SJSA1 (cell line): ENCODE measurements around the gene FER. TPM values are rescaled to one million over a fixed set of nuclear protein-coding genes. Genes with fewer than 3 reads are reported as not detected.
"Not testable (repeated sequence)": the region's sequence is repeated elsewhere in the genome, so short reads cannot be mapped to it uniquely, and the experiment has no call there.

Source experiments
- DNase-seq, 2 experiments: peaks; one replicate each; pipeline ENCODE4 v3.0.0-alpha.2; 2015 to 2020; ENCODE audit warnings: low spot score in 2 of 2, low read depth in 1 of 2
- H3K27ac ChIP-seq: fragments of 250-450 bp; sonication (Bioruptor Pico); 2 replicates; pipeline ENCODE4 v1.5.1; 2020; ENCODE audit warnings: mild to moderate bottlenecking, moderate library complexity
- H3K27me3 ChIP-seq: fragments of 250-450 bp; sonication (Bioruptor Pico); replicated peaks from 2 replicates; pipeline ENCODE4 v1.5.1; 2020; ENCODE audit warnings: mild to moderate bottlenecking, moderate library complexity
- H3K36me3 ChIP-seq: fragments of 250-450 bp; sonication (Bioruptor Pico); 2 replicates; pipeline ENCODE4 v1.5.1; 2020; ENCODE audit warnings: mild to moderate bottlenecking
- H3K4me1 ChIP-seq: fragments of 250-450 bp; sonication (Bioruptor Pico); replicated peaks from 2 replicates; pipeline ENCODE4 v1.6.1; 2021; ENCODE audit warnings: mild to moderate bottlenecking
- H3K4me3 ChIP-seq: fragments of 250-450 bp; sonication (Bioruptor Pico); 2 replicates; pipeline ENCODE4 v1.5.1; 2020; ENCODE audit warnings: mild to moderate bottlenecking
- H3K9me3 ChIP-seq: fragments of 250-450 bp; sonication (Bioruptor Pico); replicated peaks from 2 replicates; pipeline ENCODE4 v1.5.1; 2020; ENCODE audit warnings: mild to moderate bottlenecking
- total RNA-seq: library from RNA; depleted of rRNA; stranded (reverse); fragments of >200 nt; shearing (Covaris generic); gene quantifications from 2 replicates; pipeline ENCODE4 v1.2.3, GENCODE V29; 2014; rRNA removed

FER gene
- total RNA-seq: 31.2 and 34.9 TPM in 2 replicates

DNA sequence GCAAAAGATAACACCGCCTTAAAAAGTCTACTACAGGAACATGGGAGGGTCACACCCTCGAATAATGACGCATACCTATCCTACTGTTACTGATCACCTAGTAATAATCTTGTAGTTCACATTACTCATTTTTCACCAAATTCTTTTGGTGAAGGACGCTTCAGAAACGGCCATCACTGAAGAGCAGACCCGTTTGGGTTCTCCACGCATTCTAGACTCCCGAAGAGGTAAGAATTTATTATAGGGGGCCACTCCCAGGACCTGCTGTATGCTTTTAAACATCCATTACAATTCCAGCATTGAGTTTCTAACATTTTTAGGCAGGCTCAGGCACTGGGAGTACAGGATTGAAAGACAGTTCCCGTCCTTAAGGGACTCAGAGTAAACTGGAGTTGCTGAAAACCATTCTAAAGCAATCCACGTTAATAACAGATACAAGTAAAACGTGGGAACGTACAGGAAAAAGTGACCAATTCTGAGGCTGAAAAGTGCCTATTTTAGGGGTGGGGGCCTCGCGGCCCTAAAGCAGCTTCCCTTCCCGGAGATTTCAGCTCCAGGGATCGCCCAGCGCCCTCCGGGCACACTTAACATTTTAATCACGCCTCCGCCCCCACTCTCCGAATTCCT lies at the start of gene FER:
Gene FER (plus strand): TSS at position 124 of the 627 bp plus-strand sequence. CDS start 50,286 bp downstream, outside the sequence.
- H3K27me3 ChIP-seq: no peaks in the 10 kb centered on the region
- peaks cover 29% of the 10 kb centered on the region for H3K4me1 ChIP-seq
- H3K9me3 ChIP-seq: no peaks in the 10 kb centered on the region
- H3K36me3 ChIP-seq: no peaks in the 10 kb centered on the region; the same call in 1 of the 2 replicates
- DNase-seq: peak; percentile 56 to 75
- H3K4me3 ChIP-seq: peak within 1 kb of the TSS; percentile 60
- peak within 1 kb of the TSS; percentile 98 for H3K27ac ChIP-seq

DNA sequence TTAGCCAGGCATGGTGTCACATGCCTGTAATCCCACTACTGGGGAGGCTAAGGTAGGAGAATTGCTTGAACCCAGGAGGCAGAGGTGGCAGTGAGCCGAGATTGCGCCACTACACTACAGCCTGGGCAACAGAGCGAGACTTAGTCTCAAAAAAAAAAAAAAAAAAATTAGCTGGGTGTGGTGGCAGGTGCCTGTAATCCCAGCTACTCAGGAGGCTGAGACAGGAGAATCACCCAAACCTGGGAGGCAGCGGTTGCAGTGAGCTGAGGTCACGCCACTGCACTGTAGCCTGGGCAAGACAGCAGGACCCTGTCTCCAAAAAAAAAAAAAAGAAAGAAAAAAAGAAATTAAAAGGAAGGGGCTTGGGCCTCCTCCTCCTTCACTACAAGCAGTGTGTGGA lies 47.3 kb upstream of the FER start:
- DNase-seq, H3K27ac ChIP-seq, H3K9me3 ChIP-seq, H3K36me3 ChIP-seq, H3K4me1 ChIP-seq, H3K4me3 ChIP-seq, H3K27me3 ChIP-seq: not testable (repeated sequence)

DNA sequence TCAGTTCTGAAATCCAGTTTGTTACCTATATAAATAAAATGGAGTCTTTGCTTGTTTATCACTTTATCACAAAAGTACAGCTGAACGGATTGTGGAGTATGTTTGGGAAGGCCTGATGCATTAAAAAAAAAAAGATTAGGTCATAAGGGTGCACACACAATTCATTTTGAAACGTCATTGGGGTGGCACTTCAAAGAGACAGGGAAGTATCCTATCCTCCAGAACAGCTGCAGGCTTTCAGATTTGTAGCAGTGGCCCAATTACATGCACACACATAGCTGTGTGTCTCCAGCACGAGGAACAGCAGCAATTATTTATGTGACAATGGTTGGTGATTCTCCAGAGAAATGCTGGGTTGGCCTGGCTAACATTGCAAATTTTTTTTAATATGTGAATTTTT lies 46.8 kb upstream of the FER start:
- 0 out of 2 replicates have a peak, but pooled peaks cover 3% of the 10 kb centered on the region for H3K27me3 ChIP-seq
- DNase-seq: no peak
- no peaks in the 10 kb centered on the region for H3K4me1 ChIP-seq

DNA sequence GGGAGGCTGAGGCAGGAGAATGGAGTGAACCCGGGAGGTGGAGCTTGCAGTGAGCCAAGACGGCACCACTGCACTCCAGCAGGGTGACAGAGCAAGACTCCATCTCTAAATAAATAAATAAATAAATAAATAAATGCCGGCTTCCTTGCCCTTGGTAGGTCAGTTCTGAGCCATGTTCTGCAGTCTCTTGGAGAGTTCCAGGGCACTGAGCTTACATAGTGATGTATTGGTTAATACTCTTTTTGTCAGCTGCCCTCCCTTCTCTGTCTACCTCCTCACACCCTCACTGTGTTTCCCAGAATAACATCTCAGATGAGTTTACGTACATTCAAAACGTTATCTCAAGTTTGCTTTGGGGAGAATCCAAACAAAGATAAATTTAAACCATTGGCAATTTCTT lies 45.2 kb upstream of the FER start:
- Histone ChIP-seq H3K36me3 (no peaks in the 10 kb centered on the region), H3K4me1 (no peaks in the 10 kb centered on the region), H3K9me3 (no peaks in the 10 kb centered on the region), H3K27ac (no peak overlapping the region), H3K27me3 (no peaks in the 10 kb centered on the region), H3K4me3 (no peak overlapping the region)
- no peak for DNase-seq

More for the DNA sequence above, 46.8 kb upstream of the FER start:
- no peak overlapping the region for H3K4me3 ChIP-seq
- H3K9me3 ChIP-seq: no peaks in the 10 kb centered on the region
- no peak overlapping the region for H3K27ac ChIP-seq
- no peaks in the 10 kb centered on the region for H3K36me3 ChIP-seq

DNA sequence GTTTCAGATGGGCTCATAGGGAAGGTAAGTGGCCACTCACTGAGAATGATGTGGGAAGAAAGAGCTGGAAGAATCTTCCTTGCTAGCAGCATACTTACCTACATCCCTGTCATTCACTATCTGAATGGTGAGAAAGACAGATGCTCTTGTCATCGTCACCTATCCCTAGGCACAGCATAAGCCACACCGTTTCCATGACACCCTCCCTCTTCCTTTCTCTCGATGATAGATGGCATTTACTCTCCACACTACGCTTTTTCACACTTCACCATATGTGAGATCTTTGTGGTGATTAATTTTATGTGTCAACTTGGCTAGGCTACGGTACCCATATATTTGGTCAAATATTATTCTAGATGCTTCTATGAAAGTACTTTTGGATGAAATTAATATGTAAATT lies 44.4 kb upstream of the FER start:
- Histone ChIP-seq H3K4me3 (no peak overlapping the region), H3K27me3 (no peaks in the 10 kb centered on the region), H3K9me3 (no peaks in the 10 kb centered on the region), H3K4me1 (no peaks in the 10 kb centered on the region), H3K27ac (no peak overlapping the region), H3K36me3 (no peaks in the 10 kb centered on the region)
- DNase-seq: no peak

DNA sequence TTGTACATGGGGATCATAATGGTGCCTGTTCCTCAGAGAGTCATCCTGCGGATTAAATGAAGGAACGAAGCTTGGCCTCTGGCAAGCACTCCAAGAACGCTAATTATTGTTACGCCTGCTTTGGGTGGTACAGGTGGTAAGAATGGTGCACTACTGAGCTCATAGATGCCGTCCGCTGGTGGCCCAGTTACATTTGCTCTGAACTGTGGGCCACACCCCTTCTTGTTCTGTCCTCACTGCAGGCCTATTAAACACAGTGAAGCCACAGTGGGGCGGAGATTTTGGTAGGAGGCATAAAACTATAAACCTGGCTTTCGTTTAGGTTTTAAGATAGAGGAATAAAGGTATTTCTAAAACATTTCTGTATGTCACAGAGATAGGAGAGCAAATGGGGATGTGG lies 40.6 kb upstream of the FER start:
- no peaks in the 10 kb centered on the region for H3K36me3 ChIP-seq
- H3K27ac ChIP-seq: no peak overlapping the region
- no peak for DNase-seq
- no peaks in the 10 kb centered on the region for H3K4me1 ChIP-seq
- no peak overlapping the region for H3K4me3 ChIP-seq
- 0 out of 2 replicates have a peak, but pooled peaks cover 8% of the 10 kb centered on the region for H3K27me3 ChIP-seq
- no peaks in the 10 kb centered on the region for H3K9me3 ChIP-seq

DNA sequence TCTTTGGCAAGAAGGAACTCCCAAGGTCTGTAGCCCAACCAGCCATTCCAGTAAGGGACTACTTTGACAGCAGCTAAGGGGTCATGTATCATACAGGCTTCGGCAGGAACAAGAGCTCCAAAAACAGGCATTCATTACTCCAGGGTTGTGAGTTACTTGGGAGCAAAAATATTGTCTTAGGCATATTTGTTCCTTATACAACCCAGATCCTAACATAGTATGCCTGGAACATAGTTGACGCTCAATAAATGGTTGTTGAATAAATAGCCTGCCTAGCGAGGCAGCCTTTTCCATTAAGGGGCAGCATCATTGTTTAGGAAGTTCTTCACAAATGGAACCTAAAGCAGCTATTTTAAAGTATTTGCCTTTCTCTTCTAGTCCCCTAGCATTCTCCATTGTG lies 35.8 kb upstream of the FER start:
- H3K36me3 ChIP-seq: no peaks in the 10 kb centered on the region
- no peaks in the 10 kb centered on the region for H3K9me3 ChIP-seq
- H3K27ac ChIP-seq: no peak overlapping the region
- no peak for DNase-seq
- no peak overlapping the region for H3K4me3 ChIP-seq
- no peaks in the 10 kb centered on the region for H3K4me1 ChIP-seq
- H3K27me3 ChIP-seq: peaks cover 13% of the 10 kb centered on the region; the same call in 1 of the 2 replicates

DNA sequence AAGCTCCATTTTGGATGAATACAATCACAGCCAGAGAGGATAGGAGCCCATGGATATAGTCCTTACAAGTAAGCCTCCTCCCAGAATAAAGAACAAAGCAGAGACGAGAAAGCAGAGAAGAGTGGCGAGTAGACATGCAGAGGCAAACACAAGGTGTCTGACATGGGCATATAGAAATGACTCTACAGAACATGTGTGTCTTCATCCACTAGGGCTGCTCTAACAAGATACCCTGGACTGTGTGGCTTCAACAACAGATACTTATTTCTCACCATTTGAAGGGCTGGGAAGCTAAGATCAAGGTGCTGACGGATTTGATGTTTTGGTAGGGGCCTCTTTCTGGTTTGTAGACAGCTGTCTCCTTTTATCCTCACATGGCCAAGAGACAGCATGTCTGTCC lies 32.3 kb upstream of the FER start:
- no peaks in the 10 kb centered on the region for H3K9me3 ChIP-seq
- H3K4me1 ChIP-seq: no peaks in the 10 kb centered on the region
- H3K27ac ChIP-seq: no peak overlapping the region
- H3K27me3 ChIP-seq: peaks cover 13% of the 10 kb centered on the region; the same call in 1 of the 2 replicates
- no peak for DNase-seq
- H3K36me3 ChIP-seq: no peaks in the 10 kb centered on the region
- H3K4me3 ChIP-seq: no peak overlapping the region

DNA sequence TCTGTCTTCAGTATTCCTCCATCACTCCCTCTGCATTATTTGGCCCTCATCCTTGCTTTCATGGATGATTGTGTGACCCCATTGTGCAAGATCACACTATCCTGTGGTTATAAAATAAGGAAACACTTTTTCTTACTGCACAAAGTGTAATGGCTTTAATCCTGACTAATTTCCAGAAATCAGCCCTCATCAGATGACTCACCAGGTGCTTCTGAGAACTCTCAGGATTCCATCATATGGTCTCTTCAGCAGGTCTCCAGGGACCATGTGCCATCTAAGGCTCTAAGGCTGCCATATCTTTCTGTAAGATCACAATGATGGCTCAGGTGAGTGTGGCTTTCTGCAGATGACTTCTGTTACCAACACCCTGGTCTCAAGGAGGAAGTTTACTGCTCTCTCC lies 27.3 kb upstream of the FER start:
- no peak for DNase-seq
- no peaks in the 10 kb centered on the region for H3K4me1 ChIP-seq
- H3K9me3 ChIP-seq: no peaks in the 10 kb centered on the region
- no peak overlapping the region for H3K27ac ChIP-seq
- no peaks in the 10 kb centered on the region for H3K27me3 ChIP-seq
- H3K4me3 ChIP-seq: no peak overlapping the region
- no peaks in the 10 kb centered on the region for H3K36me3 ChIP-seq

DNA sequence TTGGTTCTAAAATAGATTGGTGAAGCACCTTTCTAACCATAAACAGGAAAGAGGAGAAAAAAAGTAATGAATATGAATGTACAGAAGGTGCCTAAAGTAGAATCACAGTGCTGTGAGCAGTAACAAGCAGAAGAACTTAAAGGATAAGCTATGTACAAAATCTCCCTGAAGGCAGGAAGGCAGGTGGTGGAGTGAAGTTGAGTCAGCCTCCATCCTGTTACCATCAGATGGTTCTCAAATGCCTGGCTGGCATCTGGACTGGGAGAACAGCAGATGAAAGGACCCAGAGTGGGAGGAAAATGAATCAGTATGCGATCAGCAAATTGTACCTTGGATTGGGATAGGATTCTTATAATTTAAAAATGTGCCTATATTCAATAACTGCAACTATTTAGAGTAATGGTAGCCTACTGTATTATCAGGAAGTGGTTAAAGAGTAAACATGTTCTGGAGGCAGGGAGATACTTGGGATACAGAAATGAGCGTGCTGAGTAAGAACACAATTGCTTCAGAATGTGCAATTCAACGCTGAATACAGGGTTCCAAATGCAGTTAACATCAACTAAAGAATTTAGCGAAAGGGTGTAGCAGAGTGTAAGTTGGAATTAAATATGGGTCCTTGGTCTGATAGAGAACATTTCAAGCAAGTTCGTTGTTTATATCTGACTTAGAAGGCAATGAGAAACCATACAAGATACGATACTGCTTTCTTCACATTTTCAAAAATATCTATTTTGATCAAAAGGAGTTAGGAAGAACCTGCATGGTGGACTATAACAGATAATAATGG lies 21.1 kb upstream of the FER start:
- peaks cover 11% of the 10 kb centered on the region for H3K4me1 ChIP-seq
- no peaks in the 10 kb centered on the region for H3K27me3 ChIP-seq
- no peaks in the 10 kb centered on the region for H3K36me3 ChIP-seq
- no peak overlapping the region for H3K4me3 ChIP-seq
- no peak for DNase-seq
- H3K27ac ChIP-seq: no peak overlapping the region
- H3K9me3 ChIP-seq: no peaks in the 10 kb centered on the region

DNA sequence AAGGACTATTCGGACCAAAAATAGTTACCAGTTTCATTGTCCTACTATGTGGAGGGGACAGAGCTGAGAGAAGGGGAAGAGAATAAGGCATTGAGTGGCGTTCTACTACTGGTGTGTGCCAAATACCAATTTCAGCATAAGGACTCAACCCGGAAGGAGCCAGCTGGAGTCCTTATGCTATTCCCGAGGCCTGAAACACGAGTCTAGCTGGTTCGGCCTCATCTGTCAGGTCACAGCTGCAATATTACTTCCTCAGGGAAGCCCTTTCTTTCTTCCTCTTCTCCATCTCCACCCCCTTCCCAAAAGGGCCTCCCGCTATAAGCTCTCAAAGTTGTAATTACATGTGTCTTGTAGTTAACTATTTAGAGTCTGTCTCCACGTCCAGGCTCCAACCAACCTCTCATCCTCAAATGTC lies 20.5 kb upstream of the FER start:
- H3K27me3 ChIP-seq: no peaks in the 10 kb centered on the region
- peaks cover 11% of the 10 kb centered on the region for H3K4me1 ChIP-seq
- no peak for DNase-seq
- no peaks in the 10 kb centered on the region for H3K36me3 ChIP-seq
- H3K27ac ChIP-seq: no peak overlapping the region
- peak overlapping the region; percentile 57 for H3K4me3 ChIP-seq
- no peaks in the 10 kb centered on the region for H3K9me3 ChIP-seq

DNA sequence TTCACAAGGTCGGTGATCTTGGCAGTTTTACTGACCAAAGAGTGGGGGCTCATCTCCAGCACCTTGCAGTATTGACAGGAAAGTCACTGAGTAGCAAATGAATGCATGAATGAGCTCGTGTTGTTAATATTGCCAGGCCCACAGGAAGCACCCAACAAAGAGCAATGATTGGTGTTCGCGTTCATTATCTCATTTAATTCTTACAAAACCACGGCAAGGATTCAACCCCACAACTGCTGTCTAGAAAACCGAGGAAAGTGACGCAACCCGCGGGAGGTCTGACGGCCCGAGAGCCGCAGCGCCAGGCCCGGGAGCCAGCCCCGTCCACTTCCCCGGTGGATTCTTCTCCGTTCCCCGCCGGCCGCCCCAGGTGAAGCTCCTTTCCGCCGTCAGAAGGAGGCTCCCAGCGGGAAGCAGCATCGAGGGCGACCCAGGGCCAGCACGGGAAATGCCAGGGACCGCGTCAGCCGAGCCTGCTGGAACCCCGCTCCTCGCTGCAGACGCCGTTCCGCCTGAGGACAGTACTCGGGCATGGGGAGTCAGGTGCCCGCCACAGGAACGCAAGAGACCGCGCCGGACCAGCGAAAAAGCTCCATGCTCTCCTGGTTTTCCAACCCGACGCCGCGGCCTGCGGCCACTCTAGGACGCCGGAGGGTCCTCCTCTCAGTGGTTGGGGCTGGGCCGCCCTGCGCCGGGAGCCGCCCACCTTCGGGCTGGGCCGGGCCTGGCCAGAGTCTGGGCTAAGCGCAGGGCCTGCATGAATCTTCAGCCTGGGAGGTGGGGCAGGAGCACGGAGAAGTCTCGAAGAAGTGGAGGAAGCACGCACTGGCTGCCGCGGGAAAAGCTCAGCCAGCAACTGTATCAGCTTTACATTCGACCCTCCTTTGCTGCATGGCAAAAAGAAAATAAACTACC lies 19.8 kb upstream of the FER start:
- peak overlapping the region; percentile 57 for H3K4me3 ChIP-seq
- no peaks in the 10 kb centered on the region for H3K36me3 ChIP-seq

DNA sequence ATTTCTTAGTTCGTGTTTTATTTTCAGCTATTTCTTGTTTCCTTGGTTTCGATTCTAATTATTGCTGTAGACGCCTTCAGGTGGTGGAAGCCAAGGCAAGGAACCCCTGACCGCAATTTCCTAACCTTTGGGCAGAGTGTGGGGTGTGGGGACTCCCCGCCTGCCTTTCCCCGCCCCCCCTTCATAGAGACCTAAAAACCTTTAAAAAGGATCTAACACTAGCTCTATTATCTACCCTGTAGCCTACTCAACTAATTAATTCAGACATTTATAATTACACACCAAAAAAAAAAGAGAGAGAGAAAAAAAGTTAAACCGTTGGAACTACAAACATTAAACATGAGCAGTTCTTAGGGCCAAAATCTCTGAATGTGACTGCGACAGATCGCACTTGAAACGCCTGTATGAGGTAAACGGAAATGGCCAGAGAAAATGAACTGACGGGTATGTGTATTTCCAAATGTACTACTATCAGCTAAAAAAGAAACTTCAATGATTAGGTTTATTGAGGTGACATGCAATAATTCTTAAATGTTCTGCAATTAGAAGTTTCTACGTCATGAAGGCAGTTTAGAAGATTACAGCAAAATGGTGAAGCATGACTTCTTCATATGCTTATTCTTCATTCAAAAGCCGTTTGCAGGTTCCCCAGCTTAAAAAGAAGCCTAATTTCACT lies 19.0 kb upstream of the FER start:
- no peak for DNase-seq
- H3K27ac ChIP-seq: peak overlapping the region; percentile 55
- peak overlapping the region; percentile 57 for H3K4me3 ChIP-seq
- H3K4me1 ChIP-seq: peaks cover 11% of the 10 kb centered on the region
- no peaks in the 10 kb centered on the region for H3K9me3 ChIP-seq
- no peaks in the 10 kb centered on the region for H3K36me3 ChIP-seq
- no peaks in the 10 kb centered on the region for H3K27me3 ChIP-seq

More for the DNA sequence above, 19.8 kb upstream of the FER start:
- H3K4me1 ChIP-seq: peaks cover 11% of the 10 kb centered on the region
- peak; percentile 94 to 95 for DNase-seq
- no peaks in the 10 kb centered on the region for H3K9me3 ChIP-seq
- H3K27me3 ChIP-seq: no peaks in the 10 kb centered on the region
- peak overlapping the region; percentile 55 for H3K27ac ChIP-seq
